Testis (tissue), 2 donors: Measurements from ENCODE around the gene FIGNL2.

ENCODE experiments used
- CTCF ChIP-seq, 3 experiments: fragments of 450-650 bp in 2 of 3; fragments of 200-600 bp in 1 of 3; sonication (generic) in 1 of 3; IDR thresholded peaks; one replicate each; pipeline ENCODE4 v1.5.1; 2016 to 2019; ENCODE audit warnings: antibody characterized with exemption in 3 of 3, mild to moderate bottlenecking in 2 of 3, moderate library complexity in 1 of 3
- POLR2A ChIP-seq: fragments of 450-650 bp; IDR thresholded peaks from one replicate; pipeline ENCODE4 v1.6.1; 2017; ENCODE audit warnings: antibody characterized with exemption, mild to moderate bottlenecking, moderate library complexity

- TF ChIP-seq CTCF (IDR thresholded peaks at IDR 0.05) (no peak), POLR2A (no peak)
Measured at GRCh38 chr12:51813931-51814310, 34.6 kb downstream of the FIGNL2 start.
